Gastrocnemius medialis (tissue), 4 donors: ENCODE results near the gene KRTDAP. TPM values are rescaled to one million over a fixed set of nuclear protein-coding genes. Genes with fewer than 3 reads are reported as not detected.

Experiments used
- ATAC-seq, 2 donors: fragments of 150-250 bp; one replicate each; pipeline ENCODE4 v1.9.1; 2016
- DNase-seq, 2 donors: peaks; one replicate each; pipeline ENCODE4 v3.0.0-alpha.2; 2019
- H3K27ac ChIP-seq, 4 donors: fragments of 200-600 bp; sonication (generic); 1 replicate in 1 of 4; 2 replicates in 3 of 4; pipeline ENCODE4 v1.5.1; 2016 to 2018; ENCODE audit warnings: mild to moderate bottlenecking in 2 of 4, moderate library complexity in 1 of 4
- H3K27me3 ChIP-seq, 3 donors: fragments of 200-600 bp; sonication (generic) in 2 of 3; 1 replicate in 1 of 3; 2 replicates in 2 of 3; pipeline versions ENCODE4 v1.5.1 to v1.6.0; 2016 to 2019; ENCODE audit warnings: mild to moderate bottlenecking in 1 of 3, moderate library complexity in 1 of 3
- H3K36me3 ChIP-seq, 2 donors: fragments of 200-600 bp; sonication (generic) in 1 of 2; one replicate each; pipeline ENCODE4 v1.5.1; 2017 to 2018
- H3K4me1 ChIP-seq, 2 donors: fragments of 200-600 bp; sonication (generic) in 1 of 2; one replicate each; pipeline ENCODE4 v1.5.1; 2016 to 2017; ENCODE audit warnings: mild to moderate bottlenecking in 2 of 2
- H3K4me3 ChIP-seq, 4 donors: fragments of 200-600 bp; sonication (generic) in 3 of 4; 1 replicate in 1 of 4; 2 replicates in 3 of 4; pipeline ENCODE4 v1.5.1; 2016 to 2019; ENCODE audit warnings: mild to moderate bottlenecking in 2 of 4
- H3K9me3 ChIP-seq, 3 donors: fragments of 200-600 bp; sonication (generic) in 2 of 3; 1 replicate in 1 of 3; 2 replicates in 2 of 3; pipeline ENCODE4 v1.5.1; 2016 to 2019
- CTCF ChIP-seq, 5 experiments: fragments of 450-650 bp in 3 of 5; fragments of 200-600 bp in 2 of 5; sonication (generic) in 2 of 5; IDR thresholded peaks in 4 of 5; conservative IDR thresholded peaks in 1 of 5; 1 replicate in 4 of 5; 2 replicates in 1 of 5; pipeline ENCODE4 v1.5.1; 2016 to 2019; ENCODE audit warnings: antibody characterized with exemption in 5 of 5, mild to moderate bottlenecking in 3 of 5, moderate library complexity in 3 of 5
- POLR2A ChIP-seq, 2 donors: fragments of 450-650 bp; IDR thresholded peaks; one replicate each; pipeline ENCODE4 v1.6.1; 2017; ENCODE audit warnings: antibody characterized with exemption in 2 of 2, mild to moderate bottlenecking in 2 of 2, moderate library complexity in 2 of 2
- in situ Hi-C, 4 donors: fragments of 200-750 bp; cut with MboI; loops; one replicate each; pipeline versions ENCODE4 v1.15.0 to v1.8.0; 2017; ENCODE audit warnings: low sequenced_read_pairs in 4 of 4
- intact Hi-C: fragments of 100-400 bp; cut with DNase I; formaldehyde crosslinking; loops from one replicate; pipeline ENCODE4 v1.15.1; 2023; ENCODE audit warnings: low total_unique reads
- total RNA-seq, 4 donors: library from RNA; depleted of rRNA; stranded (reverse); fragments of >200 nt; gene quantifications; one replicate each; pipeline versions ENCODE4 v1.1.0 to v1.2.3, GENCODE V29; 2016

KRTDAP gene
- total RNA-seq, 4 donors from 2014 or later: not detected

- DNase-seq (no peak), ATAC-seq (no peak)
- intact Hi-C loops (no loop called here), in situ Hi-C loops (no loop called here)
- H3K4me3 ChIP-seq: no peak overlapping the region
- H3K9me3 ChIP-seq: no peaks in the 10 kb centered on the region
- peaks cover 44 to 58% (median 46%) of the 10 kb centered on the region in 3 donors for H3K27me3 ChIP-seq
- no peak overlapping the region for H3K27ac ChIP-seq
- TF ChIP-seq CTCF (IDR thresholded peaks at IDR 0.05 in 4 of 5, conservative IDR thresholded peaks at IDR 0.05 in 1 of 5): peak in 2 of 5 experiments; percentile 2 to 18
- no peak for TF ChIP-seq POLR2A (IDR thresholded peaks at IDR 0.05)
- H3K36me3 ChIP-seq: no peaks in the 10 kb centered on the region
- H3K4me1 ChIP-seq: peaks cover 0 to 4% of the 10 kb centered on the region in 2 donors
Observed at GRCh38 chr19:35510626-35510964, 20.3 kb upstream of the KRTDAP start.

GRCh38 chr19:35509861-35510625 is 19.8 kb upstream of the KRTDAP start:
- Histone ChIP-seq H3K27me3 (peaks cover 44 to 58% (median 46%) of the 10 kb centered on the region in 3 donors), H3K4me1 (peaks cover 0 to 4% of the 10 kb centered on the region in 2 donors), H3K9me3 (no peaks in the 10 kb centered on the region), H3K36me3 (no peaks in the 10 kb centered on the region), H3K4me3 (peak overlapping the region in 3 of 4 donors; percentile 10 to 25 (median 12)), H3K27ac (no peak overlapping the region)
- intact Hi-C loops (no loop called here), in situ Hi-C loops (no loop called here)
- ATAC-seq: peak in 1 of 2 donors; percentile 46
- TF ChIP-seq CTCF (IDR thresholded peaks at IDR 0.05 in 4 of 5, conservative IDR thresholded peaks at IDR 0.05 in 1 of 5): peak; percentile 52 to 89 (median 77)
- TF ChIP-seq POLR2A (IDR thresholded peaks at IDR 0.05): no peak
- peak in 1 of 2 donors; percentile 21 for DNase-seq

GRCh38 chr19:35509018-35509652 is 18.9 kb upstream of the KRTDAP start:
- H3K27ac ChIP-seq: no peak overlapping the region
- peaks cover 0 to 4% of the 10 kb centered on the region in 2 donors for H3K4me1 ChIP-seq
- intact Hi-C loops: no loop called here
- no peaks in the 10 kb centered on the region for H3K9me3 ChIP-seq
- TF ChIP-seq POLR2A (IDR thresholded peaks at IDR 0.05): no peak
- TF ChIP-seq CTCF (IDR thresholded peaks at IDR 0.05 in 4 of 5, conservative IDR thresholded peaks at IDR 0.05 in 1 of 5): no peak
- H3K27me3 ChIP-seq: peaks cover 40 to 55% (median 44%) of the 10 kb centered on the region in 3 donors
- ATAC-seq (no peak), DNase-seq (no peak)
- H3K4me3 ChIP-seq: no peak overlapping the region
- H3K36me3 ChIP-seq: no peaks in the 10 kb centered on the region
- in situ Hi-C loops: no loop called here

GRCh38 chr19:35508129-35508528 is 17.9 kb upstream of the KRTDAP start:
- no peaks in the 10 kb centered on the region for H3K9me3 ChIP-seq
- H3K27ac ChIP-seq: no peak overlapping the region
- intact Hi-C loops: no loop called here
- TF ChIP-seq POLR2A (IDR thresholded peaks at IDR 0.05) (no peak), CTCF (IDR thresholded peaks at IDR 0.05 in 4 of 5, conservative IDR thresholded peaks at IDR 0.05 in 1 of 5) (no peak)
- DNase-seq (no peak), ATAC-seq (no peak)
- H3K36me3 ChIP-seq: no peaks in the 10 kb centered on the region
- peaks cover 0 to 4% of the 10 kb centered on the region in 2 donors for H3K4me1 ChIP-seq
- H3K27me3 ChIP-seq: peaks cover 37 to 51% (median 40%) of the 10 kb centered on the region in 3 donors
- in situ Hi-C loops: no loop called here
- H3K4me3 ChIP-seq: no peak overlapping the region
